ENCODE results near the gene SLC39A9. TPM values are rescaled to one million over a fixed set of nuclear protein-coding genes. Genes with fewer than 3 reads are reported as not detected.

SLC39A9 gene
- total and polyA plus RNA-seq, 9 donors = 15.9 to 54.5 (median 40.4) TPM

DNA sequence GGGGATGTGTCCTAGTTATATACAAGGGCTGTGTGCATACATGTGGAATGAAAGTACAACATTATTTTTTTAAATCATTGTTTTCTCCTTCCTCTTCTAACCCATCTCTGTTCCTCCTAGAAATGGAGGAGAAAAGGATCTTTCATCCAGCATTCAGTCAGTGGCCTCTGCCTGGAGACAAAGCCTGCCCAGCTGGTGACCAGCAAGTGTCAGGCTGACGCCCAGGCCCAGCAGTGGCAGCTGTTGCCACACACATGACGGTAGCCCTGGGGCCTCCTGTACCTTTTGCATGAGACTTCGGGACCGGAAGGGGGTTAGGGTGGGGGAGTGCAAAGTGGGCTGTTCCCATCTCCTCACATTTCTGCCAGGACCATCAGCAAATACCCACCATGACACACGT lies 46.6 kb upstream of the SLC39A9 start:
- intact Hi-C loops (cut with DNase I) = loop anchor here in 1 of 4 donors (10.0 kb wide), 1 partner anchor 107 kb away; no protein-coding TSS in a partner anchor
- no peaks in the 10 kb centered on the region for H3K27me3 ChIP-seq
- DNase-seq = no peak
- WGBS, 3 donors = 76 to 85% (median 79%) methylated on average over 5 of the region's 5 CpGs
- no peaks in the 10 kb centered on the region for H3K9me3 ChIP-seq
- H3K4me3 ChIP-seq = no peak overlapping the region
- no peaks in the 10 kb centered on the region for H3K36me3 ChIP-seq
- H3K27ac ChIP-seq = no peak overlapping the region
- no peaks in the 10 kb centered on the region for H3K4me1 ChIP-seq (ENCODE audit: insufficient read depth)
- TF ChIP-seq, protein P1, sequence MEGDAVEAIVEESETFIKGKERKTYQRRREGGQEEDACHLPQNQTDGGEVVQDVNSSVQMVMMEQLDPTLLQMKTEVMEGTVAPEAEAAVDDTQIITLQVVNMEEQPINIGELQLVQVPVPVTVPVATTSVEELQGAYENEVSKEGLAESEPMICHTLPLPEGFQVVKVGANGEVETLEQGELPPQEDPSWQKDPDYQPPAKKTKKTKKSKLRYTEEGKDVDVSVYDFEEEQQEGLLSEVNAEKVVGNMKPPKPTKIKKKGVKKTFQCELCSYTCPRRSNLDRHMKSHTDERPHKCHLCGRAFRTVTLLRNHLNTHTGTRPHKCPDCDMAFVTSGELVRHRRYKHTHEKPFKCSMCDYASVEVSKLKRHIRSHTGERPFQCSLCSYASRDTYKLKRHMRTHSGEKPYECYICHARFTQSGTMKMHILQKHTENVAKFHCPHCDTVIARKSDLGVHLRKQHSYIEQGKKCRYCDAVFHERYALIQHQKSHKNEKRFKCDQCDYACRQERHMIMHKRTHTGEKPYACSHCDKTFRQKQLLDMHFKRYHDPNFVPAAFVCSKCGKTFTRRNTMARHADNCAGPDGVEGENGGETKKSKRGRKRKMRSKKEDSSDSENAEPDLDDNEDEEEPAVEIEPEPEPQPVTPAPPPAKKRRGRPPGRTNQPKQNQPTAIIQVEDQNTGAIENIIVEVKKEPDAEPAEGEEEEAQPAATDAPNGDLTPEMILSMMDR (IDR thresholded peaks at IDR 0.05) = no peak
- no peak for TF ChIP-seq EP300 (IDR thresholded peaks at IDR 0.05)
- no peak for TF ChIP-seq POLR2A (IDR thresholded peaks at IDR 0.05)

DNA sequence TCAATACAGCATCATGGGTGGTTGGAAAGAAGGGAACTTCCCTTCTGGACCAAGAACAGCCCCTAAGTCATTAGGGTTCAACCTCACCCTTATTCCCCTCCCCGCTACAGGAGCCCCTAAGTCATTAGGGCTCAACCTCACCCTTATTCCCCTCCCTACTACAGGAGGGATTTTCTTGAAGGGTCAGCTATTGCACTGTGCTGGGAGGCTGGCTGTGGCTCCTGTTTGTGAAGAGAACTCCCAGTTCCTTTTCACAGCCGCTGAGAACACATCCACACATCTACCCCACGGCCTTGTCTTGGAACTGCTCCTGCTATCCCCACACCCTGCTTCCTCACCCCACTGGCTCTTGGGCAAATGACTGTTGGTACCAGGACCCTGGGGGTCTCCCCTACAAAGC lies 45.3 kb upstream of the SLC39A9 start:
- Histone ChIP-seq H3K36me3 (no peaks in the 10 kb centered on the region), H3K4me1 (ENCODE audit: insufficient read depth) (no peaks in the 10 kb centered on the region), H3K27ac (no peak overlapping the region), H3K27me3 (no peaks in the 10 kb centered on the region), H3K9me3 (no peaks in the 10 kb centered on the region), H3K4me3 (no peak overlapping the region)
- TF ChIP-seq POLR2A (IDR thresholded peaks at IDR 0.05) (no peak), EP300 (IDR thresholded peaks at IDR 0.05) (no peak)
- TF ChIP-seq, protein P1 (IDR thresholded peaks at IDR 0.05) = no peak
- DNase-seq = no peak
- 85 to 92% (median 86%) methylated on average over 3 of the region's 3 CpGs for WGBS, 3 donors
- intact Hi-C loops (cut with DNase I) = loop anchor here in 1 of 4 donors (10.0 kb wide), 1 partner anchor 108 kb away; no protein-coding TSS in a partner anchor

DNA sequence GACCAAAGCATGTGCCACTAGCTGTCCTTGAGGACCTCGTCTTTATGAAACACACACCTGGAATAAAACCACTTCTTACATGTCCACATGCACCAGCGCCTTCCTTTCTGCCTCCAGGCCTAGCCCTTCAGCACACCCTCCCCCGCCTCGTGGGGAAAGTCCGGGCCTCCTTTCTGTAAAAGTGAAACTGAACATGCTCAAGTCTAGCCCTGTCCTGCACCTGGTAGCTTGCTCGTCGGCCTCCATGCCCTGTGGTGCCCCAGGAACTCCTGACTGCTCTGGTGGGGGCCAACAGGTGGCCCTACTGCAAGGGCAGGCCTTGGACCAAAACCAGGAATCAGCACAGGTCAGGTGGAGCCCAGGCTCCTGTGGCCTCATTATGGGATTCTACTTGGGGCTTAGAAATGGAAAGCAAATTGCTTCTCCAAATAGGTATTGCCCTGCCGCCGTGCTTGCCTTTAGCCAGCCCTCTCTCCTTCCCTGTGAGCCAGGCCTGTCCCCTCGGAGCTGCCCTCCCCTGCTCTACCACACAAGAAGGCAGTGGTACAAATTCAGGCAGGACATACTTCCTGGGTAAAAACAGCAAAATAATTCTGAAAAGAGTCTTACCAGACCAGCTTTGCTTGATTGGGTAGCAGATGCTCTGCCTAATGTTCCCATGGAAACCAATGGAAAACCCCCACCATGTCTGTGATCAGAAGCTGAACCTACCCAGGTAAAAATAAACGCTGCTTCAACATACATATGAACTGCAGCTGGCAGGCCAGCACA lies 43.9 kb upstream of the SLC39A9 start:
- H3K36me3 ChIP-seq = no peaks in the 10 kb centered on the region
- no peak for DNase-seq
- H3K27me3 ChIP-seq = no peaks in the 10 kb centered on the region
- no peak overlapping the region for H3K27ac ChIP-seq
- H3K4me1 ChIP-seq (ENCODE audit: insufficient read depth) = no peaks in the 10 kb centered on the region
- WGBS, 3 donors = 65 to 74% (median 68%) methylated on average over 11 of the region's 11 CpGs
- no peaks in the 10 kb centered on the region for H3K9me3 ChIP-seq
- intact Hi-C loops (cut with DNase I) = loop anchor here in 1 of 4 donors (10.0 kb wide), 1 partner anchor 110 kb away; no protein-coding TSS in a partner anchor
- TF ChIP-seq, protein P1 (IDR thresholded peaks at IDR 0.05) = no peak
- TF ChIP-seq EP300 (IDR thresholded peaks at IDR 0.05) (no peak), POLR2A (IDR thresholded peaks at IDR 0.05) (no peak)
- no peak overlapping the region for H3K4me3 ChIP-seq

DNA sequence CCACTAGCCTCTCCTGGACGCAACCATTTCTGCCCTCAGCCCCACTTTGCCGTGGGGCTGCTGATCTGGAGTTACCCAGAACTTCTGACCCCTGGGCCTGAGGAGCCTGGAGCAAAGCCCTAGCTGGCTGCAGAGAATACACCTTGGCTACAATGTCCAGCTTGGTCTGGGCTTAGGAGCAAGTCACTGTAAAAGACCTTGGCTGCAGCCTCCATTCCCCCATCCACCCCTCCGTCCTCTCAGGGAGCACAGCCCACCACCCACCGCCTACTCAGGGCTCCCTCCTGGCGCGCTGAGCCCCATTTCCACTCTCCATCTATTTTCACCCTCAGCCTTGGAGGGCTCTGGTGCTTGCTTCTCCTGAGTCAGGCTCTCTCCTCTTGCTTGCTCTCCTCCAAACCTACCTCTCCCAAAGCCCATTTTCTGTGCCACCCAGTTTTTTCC lies 43.3 kb upstream of the SLC39A9 start:
- intact Hi-C loops (cut with DNase I) = loop anchor here in 1 of 4 donors (10.0 kb wide), 1 partner anchor 110 kb away; no protein-coding TSS in a partner anchor
- 92 to 99% (median 92%) methylated on average over 6 of the region's 6 CpGs for WGBS, 3 donors

More for the DNA sequence above, 43.3 kb upstream of the SLC39A9 start:
- no peaks in the 10 kb centered on the region for H3K9me3 ChIP-seq
- H3K4me3 ChIP-seq = no peak overlapping the region
- H3K27me3 ChIP-seq = no peaks in the 10 kb centered on the region
- no peak for TF ChIP-seq EP300 (IDR thresholded peaks at IDR 0.05)
- TF ChIP-seq POLR2A (IDR thresholded peaks at IDR 0.05) = no peak
- TF ChIP-seq, protein P1 (IDR thresholded peaks at IDR 0.05) = no peak
- no peaks in the 10 kb centered on the region for H3K36me3 ChIP-seq
- no peak overlapping the region for H3K27ac ChIP-seq
- no peak for DNase-seq
- H3K4me1 ChIP-seq (ENCODE audit: insufficient read depth) = no peaks in the 10 kb centered on the region
